ENCODE measurements around the gene GLP2R.

DNA sequence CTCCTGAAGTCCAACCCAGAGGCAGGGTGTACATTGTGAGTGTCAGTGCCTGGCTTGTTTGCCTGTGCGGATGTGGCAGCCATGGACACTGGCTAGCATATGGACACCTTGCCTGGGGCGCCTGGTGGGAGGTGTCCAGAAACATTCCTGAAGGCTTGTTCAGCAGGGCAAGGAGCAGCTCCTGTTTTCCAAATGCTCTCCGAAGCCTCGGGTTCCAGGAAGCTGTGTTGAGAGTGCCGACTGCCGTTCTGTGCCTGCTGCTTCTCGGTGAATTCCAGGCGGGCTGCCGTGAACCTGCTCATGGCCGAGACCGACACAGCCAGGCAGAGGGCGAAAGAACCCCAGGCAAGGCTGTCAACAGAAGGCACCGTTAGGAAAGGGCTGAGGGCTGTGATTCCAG, 23.4 kb upstream of the GLP2R start:
- TF ChIP-seq EZH2 (IDR thresholded peaks at IDR 0.05; ENCODE audit: borderline replicate concordance, low read depth, low read length, poor library complexity, severe bottlenecking) = no peak
- TF ChIP-seq, protein P1, sequence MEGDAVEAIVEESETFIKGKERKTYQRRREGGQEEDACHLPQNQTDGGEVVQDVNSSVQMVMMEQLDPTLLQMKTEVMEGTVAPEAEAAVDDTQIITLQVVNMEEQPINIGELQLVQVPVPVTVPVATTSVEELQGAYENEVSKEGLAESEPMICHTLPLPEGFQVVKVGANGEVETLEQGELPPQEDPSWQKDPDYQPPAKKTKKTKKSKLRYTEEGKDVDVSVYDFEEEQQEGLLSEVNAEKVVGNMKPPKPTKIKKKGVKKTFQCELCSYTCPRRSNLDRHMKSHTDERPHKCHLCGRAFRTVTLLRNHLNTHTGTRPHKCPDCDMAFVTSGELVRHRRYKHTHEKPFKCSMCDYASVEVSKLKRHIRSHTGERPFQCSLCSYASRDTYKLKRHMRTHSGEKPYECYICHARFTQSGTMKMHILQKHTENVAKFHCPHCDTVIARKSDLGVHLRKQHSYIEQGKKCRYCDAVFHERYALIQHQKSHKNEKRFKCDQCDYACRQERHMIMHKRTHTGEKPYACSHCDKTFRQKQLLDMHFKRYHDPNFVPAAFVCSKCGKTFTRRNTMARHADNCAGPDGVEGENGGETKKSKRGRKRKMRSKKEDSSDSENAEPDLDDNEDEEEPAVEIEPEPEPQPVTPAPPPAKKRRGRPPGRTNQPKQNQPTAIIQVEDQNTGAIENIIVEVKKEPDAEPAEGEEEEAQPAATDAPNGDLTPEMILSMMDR (conservative IDR thresholded peaks at IDR 0.05; ENCODE audit: low read depth, low read length) = no peak

Data from A673 (cell line).